HS-27A (cell line): ENCODE results near the gene SPR.

Experiments used
- DNase-seq: peaks from one replicate; pipeline ENCODE4 v3.0.0-alpha.2; 2012; ENCODE audit warnings: low read depth, missing footprints

SPR gene

GRCh38 chr2:72915320-72915906 lies 28.2 kb downstream of the SPR start:
- DNase-seq: no peak

DNA sequence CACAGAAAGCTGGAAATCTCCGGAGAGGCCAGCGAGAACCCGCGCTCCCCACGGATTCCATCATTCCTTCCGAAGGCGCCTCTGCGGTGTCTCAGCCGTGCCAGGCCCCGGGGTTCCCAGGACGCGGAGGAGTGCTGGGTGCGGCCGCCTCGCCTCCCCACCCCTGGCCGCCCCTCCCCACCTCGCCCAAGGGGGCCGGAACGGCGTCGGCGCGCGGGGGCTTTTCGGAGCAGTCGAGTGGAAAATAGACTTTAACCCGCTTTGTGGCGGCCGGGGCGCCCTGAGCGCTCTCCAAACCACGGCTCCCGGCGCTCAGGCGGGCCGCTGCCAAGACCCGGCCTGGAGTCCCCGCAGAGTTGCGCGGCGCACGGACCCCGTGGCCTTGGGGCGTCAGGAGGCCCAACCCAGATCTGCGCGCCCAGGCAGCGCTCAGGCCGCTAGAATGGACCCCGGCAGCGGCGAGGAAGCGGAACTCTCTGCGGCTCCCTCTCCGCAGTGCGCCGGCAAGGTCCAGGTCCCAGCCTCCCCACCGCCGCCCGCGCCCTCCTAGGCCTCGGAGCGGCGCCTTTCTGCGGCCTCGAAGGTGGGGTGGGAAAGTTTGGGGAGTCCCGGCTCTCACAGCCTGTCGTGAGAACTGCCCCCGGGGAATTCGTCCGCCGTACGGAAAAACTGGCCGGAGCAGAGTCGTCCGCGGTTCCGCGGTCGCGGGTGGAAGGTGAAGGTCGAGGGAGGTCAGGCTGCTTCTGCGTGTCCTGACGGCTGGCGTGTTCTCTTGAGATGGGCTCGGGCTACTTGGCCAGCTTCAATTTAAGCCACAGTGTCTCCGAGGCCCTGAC lies 28.9 kb downstream of the SPR start:
- DNase-seq: no peak

GRCh38 chr2:72916743-72917137 lies 29.5 kb downstream of the SPR start:
- no peak for DNase-seq

DNA sequence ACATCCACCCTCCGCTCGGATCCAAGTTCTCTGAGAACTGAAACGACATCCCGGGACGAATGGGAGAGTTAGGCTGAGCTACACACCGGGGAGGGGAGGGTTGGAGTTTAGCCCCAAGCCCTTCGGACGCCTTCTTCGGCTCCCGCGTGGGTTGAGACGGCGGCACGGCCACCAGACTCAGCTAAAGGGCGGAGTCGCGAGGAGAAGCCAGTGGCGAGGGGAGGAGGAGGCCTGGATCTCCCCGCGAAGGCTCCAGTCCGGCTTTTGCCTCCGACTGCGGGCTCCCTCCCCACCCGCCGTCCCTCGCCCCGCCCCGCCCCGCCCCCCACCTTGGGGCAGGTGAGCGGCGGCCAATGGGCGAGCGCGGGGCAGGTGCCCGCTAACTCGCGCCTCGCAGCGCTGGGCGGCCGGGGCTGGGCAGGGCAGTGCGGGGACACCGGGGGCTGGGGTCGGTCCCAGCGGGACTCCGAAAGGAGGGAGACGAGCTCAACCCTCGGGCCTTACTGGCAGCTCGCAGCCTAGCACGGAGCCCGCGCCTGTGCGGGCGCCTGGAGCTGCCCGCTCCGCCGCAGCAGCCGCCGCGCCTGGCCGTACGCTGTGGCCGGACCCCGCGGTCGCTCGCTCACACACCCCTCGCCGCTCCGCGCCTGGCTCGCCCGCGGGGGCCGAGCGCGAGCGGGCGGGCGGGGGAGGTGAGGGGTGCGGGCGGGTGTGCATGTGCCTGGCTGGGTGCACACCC lies 30.1 kb downstream of the SPR start, which contains the start of gene EMX1:
Gene EMX1 (plus strand): TSS at position 382 of the 739 bp plus-strand sequence. CDS start 334 bp downstream, at position 716.
- DNase-seq: no peak

GRCh38 chr2:72917877-72918553 lies 30.8 kb downstream of the SPR start:
- no peak for DNase-seq

DNA sequence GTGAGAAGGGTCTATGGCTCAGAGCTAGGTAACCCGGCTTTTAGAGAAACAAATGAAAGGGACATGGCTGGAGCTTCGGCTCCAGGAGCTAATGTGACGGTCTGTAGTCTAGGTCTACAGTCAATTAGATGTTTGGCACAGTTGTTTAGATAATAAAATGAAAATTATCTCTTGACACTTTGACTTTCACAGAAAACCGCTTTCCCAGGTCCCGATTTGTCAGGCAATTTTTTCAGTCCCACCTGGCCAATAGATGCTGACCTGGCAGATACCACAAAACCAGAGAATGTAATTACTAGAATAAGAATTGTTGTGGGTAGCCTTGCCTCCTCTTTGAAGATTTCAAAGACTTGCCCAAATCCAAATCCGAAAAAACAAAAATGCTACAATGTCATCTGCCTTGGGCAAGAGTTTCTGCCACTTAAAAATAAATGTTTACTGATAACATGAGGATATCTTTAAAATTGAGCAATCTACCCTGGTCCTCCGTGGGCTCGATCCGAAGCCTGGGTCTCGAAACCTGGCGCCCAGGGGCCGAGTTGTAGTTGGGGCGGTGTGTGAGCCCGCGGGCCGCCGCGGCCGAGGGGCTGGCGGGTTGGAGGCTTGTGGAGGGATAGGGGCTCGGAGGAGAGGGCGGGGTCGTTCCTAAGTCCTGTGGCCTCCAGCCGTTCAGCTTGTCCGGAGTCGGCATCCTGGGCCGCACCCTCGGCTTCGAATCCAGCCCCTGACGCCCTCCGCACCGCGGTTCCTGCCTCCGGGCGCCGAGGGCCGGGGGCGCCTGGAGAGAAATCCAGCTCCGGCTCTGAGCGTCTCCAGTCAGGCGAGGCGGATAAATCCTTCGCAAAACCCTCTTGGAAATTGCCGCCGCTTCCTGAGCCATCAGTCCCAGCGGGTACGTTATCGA lies 32.5 kb downstream of the SPR start:
- no peak for DNase-seq

- DNase-seq: no peak
These were observed 33.3 kb downstream of the SPR start for GRCh38 chr2:72920318-72921087.

DNA sequence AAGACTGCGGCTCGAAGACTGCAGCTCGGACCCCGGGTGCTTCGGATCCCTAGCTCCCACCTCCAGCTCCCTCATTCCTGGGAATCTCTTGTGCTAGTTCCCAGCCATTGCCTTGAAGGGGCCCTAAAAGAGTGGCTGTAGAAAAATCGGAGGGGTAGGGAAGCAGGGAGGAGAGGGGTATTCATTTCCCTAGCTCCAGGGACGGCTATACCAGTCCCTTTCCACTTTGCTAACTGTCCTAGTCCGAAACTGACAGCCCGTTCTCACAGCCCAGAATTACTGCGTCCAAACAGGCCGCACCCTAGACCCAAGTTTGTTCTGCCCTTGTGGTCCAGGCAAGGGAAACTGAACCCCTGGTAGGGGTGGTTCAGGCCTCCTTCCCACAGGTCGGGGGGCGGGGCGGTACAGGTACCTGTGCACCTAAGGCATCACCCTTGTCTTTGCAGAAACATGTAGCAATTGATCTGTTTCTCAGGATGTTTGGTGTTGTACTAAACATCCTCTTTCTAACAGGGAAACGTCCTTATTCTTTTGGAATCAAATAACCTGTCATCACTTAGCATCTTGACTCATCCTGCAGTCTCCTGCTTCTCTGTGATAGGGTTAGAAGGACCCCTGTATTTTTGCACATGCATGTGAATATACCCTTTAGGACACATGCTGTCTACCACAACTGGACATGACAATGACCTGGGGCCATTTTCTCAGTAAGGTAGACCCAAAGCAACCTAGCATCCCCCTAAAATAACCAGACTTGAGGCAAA lies 34.1 kb downstream of the SPR start:
- DNase-seq: no peak

DNA sequence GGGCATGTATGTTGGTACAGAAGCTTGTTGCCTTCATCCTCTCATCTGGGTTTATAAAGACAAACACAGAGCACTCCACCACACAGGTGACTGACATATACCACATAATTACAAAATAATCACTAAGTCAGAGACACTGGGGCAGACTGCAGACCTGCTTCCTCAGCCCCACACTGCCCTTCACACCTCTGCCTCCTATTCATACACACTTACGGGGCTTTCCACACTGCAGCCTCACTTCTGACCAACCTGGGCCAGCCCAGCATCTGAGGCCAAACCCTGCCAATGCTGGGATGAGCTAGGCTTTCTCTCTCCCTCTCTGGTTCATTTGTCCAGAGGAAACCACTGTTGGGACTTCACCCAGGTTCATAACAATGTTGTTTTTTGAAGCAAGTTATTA lies 34.6 kb downstream of the SPR start:
- DNase-seq: no peak

- no peak for DNase-seq
These were observed 36.7 kb downstream of the SPR start for GRCh38 chr2:72923833-72924352.

DNA sequence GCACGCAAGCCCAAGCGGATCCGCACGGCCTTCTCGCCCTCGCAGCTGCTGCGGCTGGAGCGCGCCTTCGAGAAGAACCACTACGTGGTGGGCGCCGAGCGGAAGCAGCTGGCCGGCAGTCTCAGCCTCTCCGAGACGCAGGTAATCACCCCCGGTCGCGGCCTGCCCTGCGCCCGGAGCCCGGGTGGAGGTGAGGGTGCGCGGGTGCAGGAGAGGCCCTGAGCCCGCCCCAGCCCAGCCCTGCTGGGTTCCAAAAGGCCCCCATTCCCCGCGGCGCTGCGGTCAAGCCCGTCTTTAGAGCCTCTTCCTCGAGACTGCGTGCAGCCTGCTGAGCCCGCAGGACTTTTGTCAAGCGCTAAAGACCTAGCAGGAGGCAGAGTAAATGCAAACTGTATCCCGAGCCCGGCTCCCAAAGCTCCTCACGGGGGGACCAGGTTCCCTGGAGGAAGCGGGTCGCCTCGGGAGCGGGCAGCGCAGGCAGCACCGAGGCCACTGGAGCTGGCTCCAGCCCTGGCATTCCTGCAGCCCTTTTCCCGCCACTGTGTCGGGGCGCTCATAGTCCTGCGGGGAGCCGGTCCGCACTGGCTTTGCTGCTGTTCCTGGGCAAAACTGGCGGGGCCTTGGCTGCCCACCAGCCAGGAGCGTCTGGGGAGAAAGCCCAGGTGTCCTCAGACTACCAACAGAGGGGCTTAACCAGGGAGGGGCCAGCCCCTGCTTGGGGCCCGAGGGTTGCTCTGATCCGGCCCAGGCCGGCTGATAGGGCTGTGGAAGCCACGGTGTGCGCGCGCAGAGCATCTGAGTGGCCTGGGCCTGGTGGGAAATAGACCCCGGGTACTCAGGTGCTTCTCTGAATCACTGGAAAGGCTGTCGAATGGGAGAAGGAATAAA lies 37.4 kb downstream of the SPR start:
- DNase-seq: no peak

DNA sequence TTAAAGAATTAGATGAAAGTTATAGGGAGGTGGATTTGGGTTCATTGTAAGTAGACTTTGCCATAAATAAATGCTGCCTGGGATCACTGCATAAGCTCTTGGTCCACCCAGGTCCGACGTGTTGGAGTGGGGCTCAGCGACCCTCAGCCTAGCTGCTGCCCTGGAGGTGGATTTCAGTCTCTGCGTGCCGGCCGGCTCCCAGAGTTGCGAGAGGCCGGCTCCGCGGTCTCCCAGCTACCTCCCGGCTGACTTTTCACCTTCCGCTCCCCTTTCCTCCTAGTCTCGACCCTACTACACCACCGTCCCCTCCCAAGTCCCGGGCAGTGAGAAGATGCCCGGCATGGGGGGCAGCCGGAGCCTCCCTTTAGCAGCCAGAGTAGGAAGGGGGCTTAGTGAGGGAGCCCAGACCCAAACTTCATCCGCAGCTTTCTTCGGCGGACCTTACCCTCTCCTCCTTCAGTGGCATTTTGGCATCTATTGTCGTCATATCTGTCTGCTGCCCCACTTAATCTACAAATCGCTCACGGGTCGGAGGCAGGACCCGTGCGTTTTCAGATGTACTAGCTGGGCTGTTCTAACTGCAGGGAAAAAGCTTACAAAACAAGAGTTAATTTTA lies 38.2 kb downstream of the SPR start:
- DNase-seq: no peak

- no peak for DNase-seq
These were observed 39.2 kb downstream of the SPR start for GRCh38 chr2:72926368-72926767.

GRCh38 chr2:72926811-72927465 lies 39.7 kb downstream of the SPR start:
- no peak for DNase-seq

DNA sequence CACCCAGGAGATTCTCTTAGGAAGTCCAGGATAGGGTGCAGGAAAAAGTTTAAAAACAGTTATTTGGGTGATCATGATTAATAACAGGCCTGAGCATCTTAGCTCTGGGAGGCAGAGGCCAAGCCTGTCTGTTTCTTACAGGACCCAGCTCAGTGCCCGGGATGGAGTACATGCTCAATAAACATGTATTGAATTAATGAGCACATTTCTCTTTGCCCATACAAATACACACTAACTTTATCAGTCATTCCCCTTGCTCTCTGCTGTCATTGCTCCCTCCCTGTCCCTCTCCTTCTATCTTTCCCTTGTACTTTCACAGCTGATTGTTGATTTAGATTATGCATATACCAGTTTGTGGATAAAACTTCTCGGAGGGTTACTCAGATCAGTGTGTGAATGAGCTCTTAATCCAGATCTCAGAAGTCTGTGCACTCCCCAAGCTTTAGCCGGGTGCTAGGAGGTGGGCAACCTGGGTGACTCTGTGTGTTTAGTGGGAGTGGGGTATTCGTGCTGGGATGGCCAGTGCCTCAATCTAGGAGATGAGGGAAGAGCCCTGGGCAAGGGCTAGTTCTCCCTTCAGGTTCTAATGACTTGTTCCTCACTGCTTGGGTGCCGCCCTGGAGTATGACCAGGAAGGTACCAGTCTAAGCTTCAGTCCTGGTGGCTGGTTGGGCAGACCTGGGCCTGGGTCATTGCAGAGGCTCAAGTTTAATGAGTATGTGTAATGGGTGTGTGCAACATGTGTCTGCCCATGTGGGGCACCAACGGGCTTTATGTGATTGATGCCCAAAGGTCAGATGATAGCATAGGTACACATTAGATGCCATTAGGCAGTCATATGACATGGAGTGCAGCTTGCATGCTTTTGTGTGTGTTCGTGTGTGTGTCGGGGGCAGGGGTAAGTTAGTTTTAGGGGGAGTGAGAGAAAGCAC lies 40.7 kb downstream of the SPR start:
- no peak for DNase-seq

- DNase-seq: no peak
These were observed 41.8 kb downstream of the SPR start for GRCh38 chr2:72929010-72929409.
